GM18502 (cell line): Measurements from ENCODE around the gene SLC6A18.
"Not testable (repeated sequence)": the region's sequence is repeated elsewhere in the genome, so short reads cannot be mapped to it uniquely, and the experiment has no call there.

Experiments
- ATAC-seq: cut with Tn5 transposase; IDR thresholded peaks from one replicate; pipeline ENCODE4 v1.9.1; 2021; ENCODE audit warnings: mild to moderate bottlenecking; ENCODE audit not compliant: unreplicated experiment, poor library complexity

The SLC6A18 gene

DNA sequence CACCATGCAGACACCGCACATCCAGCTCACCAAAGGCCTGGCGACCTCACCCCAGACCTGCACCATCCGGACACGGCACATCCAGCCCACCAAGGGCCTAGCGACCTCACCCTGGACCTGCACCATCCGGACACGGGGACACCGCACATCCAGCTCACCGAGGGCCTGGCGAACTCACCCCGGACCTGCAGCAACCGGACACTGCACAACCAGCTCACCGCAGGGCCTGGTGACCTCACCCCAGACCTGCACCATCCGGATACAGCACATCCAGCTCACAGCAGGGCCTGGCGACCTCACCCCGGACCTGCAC is 58.5 kb downstream of the SLC6A18 start:
- ATAC-seq, result not testable (repeated sequence)

DNA sequence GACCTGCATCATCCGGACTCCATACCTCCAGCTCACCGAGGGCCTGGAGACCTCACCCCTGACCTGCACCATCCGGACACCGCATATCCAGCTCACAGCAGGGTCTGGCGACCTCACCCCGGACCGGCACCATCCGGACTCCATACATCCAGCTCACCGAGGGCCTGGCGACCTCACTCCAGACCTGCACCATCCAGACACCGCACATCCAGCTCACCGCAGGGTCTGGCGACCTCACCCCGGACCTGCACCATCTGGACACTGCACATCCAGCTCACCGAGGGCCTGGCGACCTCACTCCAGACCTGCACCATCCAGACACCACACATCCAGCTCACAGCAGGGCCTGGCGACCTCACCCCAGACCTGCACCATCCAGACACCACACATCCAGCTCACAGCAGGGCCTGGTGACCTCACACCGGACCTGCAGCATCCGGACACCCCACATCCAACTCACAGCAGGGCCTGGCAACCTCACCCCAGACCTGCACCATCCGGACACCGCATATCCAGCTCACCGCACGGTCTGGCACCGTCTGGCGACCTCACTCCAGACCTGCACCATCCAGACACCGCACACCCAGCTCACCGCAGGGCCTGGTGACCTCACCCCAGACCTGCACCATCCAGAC is 59.3 kb downstream of the SLC6A18 start:
- not testable (repeated sequence) for ATAC-seq

DNA sequence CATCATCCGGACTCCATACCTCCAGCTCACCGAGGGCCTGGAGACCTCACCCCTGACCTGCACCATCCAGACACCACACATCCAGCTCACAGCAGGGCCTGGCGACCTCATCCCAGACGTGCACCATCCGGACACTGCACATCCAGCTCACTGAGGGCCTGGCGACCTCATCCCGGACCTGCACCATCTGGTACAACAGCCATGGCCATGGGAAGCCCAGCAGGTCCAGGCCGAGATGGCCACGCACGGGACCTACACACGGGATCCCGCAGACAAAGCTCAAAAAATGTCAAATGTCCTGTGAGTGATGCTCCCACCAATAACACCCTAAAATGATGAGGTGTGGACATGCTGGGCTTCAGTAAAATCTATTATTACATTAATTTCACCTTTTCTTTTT is 60.0 kb downstream of the SLC6A18 start:
- no peak for ATAC-seq

DNA sequence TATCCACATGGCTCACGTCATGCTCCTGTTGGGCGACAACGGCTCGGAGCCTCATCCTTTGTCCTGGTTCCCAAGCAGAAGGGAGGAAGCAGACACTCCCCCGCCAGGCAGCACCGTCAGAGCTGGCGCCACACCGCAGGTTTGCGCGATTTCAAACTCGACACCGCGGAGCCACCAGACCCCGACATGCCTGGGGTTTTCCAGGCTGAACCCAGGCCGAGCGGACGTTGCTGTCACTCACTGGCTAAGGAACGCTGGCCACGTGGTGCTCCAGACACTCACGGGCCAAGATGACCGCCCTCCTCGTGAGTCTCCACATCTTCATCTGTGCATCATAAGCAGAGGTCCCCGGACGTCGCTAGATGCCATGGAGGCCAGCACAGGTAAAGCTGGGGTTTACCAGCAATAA is 60.7 kb downstream of the SLC6A18 start:
- no peak for ATAC-seq

DNA sequence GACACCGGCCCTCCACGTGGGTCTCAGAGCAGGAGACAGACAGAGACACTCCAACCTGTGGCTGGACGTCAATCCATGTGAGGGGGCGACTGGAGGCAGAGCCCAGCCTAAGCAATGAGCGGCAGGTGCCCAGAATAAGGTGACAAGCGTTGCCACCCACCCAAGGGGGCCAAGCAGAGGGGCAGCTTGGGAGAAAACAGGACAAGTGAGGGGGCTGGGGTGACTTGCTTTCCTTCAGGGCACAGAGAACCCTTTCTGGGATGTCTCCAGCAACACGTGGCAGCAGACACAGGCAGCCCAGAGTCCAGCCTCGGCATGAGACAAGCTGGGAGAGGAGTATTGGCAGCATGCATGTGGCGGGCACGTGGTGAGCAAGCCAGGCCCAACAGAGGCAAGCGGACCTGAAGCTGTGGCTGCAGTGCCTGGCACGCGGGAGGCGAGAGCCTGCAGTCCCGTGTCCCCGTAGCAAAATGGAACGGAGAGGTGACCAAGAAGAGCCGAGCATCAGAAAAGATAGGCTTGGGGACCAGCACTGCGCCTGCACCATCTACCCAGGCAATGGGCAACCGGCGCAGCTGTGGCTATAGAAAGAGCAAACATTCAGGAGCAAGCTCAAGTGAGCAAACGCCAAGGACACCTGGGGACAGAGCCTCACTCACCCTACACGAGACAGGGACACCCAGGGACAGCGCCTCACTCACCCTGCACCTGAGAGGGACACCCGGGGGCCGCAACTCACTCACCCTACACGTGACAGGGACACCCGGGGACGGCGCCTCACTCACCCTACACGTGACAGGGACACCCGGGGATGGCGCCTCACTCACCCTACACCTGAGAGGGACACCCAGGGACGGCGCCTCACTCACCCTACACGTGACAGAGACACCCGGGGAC is 63.5 kb downstream of the SLC6A18 start:
- ATAC-seq, result no peak

DNA sequence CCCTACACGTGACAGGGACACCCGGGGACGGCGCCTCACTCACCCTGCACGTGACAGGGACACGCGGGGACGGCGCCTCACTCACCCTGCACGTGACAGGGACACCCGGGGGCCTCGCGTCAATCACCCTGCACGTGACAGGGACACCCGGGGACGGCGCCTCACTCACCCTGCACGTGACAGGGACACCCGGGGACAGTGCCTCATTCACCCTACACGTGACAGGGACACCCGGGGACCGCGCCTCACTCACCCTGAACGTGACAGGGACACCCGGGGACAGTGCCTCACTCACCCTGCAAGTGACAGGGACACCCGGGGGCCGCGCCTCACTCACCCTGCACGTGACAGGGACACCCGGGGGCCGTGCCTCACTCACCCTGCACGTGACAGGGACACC is 64.4 kb downstream of the SLC6A18 start:
- ATAC-seq, result not testable (repeated sequence)

DNA sequence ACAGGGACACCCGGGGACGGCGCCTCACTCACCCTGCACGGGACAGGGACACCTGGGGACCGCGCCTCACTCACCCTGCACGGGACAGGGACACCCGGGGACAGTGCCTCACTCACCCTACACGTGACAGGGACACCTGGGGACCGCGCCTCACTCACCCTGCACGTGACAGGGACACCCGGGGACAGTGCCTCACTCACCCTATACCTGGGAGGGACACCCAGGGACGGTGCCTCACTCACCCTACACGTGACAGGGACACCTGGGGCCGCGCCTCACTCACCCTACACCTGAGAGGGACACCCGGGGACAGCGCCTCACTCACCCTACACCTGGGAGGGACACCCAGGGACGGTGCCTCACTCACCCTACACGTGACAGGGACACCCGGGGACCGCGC is 65.8 kb downstream of the SLC6A18 start:
- not testable (repeated sequence) for ATAC-seq

DNA sequence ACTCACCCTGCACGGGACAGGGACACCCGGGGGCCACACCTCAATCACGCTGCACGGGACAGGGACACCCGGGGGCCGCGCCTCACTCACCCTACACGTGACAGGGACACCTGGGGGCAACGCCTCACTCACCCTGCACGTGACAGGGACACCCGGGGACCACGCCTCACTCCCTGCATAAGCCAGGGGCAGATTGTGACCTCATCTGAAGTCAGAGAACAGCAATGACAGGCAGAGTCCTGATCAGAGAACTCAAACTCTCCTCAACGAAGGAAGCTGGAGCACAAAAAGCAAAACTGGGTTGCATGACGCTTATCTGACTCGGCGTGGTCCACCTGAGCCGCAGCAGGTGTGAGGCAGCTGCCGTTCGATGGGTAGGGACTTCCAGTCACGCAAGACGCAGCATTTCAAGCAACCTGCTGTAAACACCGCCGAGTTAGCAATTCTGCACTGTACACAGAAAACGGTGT is 66.5 kb downstream of the SLC6A18 start:
- ATAC-seq, result no peak

DNA sequence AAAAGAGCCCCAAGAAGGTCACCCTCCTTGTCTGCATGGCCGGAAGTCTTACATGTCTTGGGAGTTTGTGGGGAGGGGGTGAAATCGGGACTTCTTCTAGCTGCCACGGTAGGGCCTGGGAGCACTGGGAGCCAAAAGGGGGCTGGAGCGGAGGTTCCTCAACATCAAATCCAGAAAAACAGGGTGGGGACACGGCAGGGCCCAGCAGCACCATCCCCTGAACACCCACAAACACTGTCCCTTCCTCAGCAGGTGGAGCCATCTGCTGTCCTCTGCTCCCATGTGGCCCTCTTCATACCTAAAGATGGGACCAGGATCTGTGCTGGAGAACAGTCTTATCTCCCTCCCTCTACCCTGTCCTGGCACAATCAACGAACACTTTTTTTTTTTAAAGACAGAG is 67.0 kb downstream of the SLC6A18 start:
- ATAC-seq, result no peak

DNA sequence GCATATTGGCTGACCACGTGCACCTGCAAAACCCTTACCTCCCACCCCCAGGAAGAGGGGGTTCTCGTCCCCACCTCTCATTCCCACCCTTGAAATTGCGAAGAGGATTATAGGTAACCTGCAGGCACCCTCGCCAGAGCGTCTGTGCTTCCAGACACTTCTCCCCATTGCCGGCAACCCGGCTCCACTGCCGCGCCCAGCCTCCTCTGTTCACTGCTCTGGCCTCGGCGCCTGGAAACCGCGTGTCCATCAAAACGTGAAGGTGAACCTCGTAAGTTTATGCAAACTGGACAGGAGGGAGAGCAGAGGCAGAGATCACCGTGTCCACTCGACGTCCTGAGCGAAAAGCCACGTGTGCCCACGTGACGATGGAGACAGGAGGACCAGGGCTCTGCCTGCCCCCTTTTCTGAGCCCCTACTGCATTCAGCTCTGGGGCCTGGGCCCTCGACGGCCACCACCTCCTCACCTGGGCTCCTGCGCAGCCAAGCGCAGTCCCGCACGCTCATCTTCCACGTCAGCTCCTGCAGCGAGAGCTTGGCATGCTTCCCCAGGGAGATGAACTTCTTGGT is 67.8 kb downstream of the SLC6A18 start:
- no peak for ATAC-seq

DNA sequence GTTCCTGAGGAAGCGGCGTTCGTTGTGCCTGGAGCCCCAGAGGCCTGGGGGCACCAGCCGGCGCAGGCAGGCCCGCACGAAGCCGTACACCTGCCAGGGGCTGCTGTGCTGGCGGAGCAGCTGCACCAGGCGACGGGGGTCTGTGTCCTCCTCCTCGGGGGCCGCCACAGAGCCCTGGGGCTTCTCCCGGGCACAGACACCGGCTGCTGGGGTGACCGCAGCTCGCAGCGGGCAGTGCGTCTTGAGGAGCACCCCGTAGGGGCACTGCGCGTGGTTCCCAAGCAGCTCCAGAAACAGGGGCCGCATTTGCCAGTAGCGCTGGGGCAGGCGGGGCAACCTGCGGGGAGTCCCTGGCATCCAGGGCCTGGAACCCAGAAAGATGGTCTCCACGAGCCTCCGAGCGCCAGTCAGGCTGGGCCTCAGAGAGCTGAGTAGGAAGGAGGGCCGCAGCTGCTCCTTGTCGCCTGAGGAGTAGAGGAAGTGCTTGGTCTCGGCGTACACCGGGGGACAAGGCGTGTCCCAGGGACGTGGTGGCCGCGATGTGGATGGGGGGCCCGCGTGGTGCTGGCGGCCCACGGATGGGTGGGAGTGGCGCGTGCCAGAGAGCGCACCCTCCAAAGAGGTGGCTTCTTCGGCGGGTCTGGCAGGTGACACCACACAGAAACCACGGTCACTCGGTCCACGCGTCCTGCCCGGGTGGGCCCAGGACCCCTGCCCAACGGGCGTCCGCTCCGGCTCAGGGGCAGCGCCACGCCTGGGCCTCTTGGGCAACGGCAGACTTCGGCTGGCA is 68.4 kb downstream of the SLC6A18 start:
- no peak for ATAC-seq

DNA sequence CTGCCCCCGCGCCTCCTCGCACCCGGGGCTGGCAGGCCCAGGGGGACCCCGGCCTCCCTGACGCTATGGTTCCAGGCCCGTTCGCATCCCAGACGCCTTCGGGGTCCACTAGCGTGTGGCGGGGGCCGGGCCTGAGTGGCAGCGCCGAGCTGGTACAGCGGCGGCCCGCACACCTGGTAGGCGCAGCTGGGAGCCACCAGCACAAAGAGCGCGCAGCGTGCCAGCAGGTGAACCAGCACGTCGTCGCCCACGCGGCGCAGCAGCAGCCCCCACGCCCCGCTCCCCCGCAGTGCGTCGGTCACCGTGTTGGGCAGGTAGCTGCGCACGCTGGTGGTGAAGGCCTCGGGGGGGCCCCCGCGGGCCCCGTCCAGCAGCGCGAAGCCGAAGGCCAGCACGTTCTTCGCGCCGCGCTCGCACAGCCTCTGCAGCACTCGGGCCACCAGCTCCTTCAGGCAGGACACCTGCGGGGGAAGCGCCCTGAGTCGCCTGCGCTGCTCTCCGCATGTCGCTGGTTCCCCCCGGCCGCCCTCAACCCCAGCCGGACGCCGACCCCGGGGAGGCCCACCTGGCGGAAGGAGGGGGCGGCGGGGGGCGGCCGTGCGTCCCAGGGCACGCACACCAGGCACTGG is 69.1 kb downstream of the SLC6A18 start:
- no peak for ATAC-seq

DNA sequence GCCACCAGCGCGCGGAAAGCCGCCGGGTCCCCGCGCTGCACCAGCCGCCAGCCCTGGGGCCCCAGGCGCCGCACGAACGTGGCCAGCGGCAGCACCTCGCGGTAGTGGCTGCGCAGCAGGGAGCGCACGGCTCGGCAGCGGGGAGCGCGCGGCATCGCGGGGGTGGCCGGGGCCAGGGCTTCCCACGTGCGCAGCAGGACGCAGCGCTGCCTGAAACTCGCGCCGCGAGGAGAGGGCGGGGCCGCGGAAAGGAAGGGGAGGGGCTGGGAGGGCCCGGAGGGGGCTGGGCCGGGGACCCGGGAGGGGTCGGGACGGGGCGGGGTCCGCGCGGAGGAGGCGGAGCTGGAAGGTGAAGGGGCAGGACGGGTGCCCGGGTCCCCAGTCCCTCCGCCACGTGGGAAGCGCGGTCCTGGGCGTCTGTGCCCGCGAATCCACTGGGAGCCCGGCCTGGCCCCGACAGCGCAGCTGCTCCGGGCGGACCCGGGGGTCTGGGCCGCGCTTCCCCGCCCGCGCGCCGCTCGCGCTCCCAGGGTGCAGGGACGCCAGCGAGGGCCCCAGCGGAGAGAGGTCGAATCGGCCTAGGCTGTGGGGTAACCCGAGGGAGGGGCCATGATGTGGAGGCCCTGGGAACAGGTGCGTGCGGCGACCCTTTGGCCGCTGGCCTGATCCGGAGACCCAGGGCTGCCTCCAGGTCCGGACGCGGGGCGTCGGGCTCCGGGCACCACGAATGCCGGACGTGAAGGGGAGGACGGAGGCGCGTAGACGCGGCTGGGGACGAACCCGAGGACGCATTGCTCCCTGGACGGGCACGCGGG is 69.9 kb downstream of the SLC6A18 start, which contains the start of gene TERT:
TERT (minus strand) TSS at position 234 of the 815 bp plus-strand sequence; CDS start at position 155, 79 bp downstream.
- ATAC-seq, result no peak

DNA sequence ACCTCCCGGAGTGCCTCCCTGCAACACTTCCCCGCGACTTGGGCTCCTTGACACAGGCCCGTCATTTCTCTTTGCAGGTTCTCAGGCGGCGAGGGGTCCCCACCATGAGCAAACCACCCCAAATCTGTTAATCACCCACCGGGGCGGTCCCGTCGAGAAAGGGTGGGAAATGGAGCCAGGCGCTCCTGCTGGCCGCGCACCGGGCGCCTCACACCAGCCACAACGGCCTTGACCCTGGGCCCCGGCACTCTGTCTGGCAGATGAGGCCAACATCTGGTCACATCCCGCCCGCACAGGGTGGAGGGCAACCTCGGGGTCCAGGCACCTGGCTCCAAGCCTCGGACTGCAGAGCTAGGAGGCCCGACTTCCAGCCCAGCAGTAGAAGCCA is 70.5 kb downstream of the SLC6A18 start:
- no peak for ATAC-seq
